NB4 (cell line): ENCODE measurements around the gene STX2.
A peak's percentile ranks its signal among the peaks of the same experiment; 100 is the strongest.

Experiments used
- DNase-seq: peaks from one replicate; pipeline ENCODE4 v3.0.0; 2010; ENCODE audit warnings: low read depth
- H3K4me3 ChIP-seq: one replicate; pipeline ENCODE4 v1.5.1; 2011; ENCODE audit warnings: mild to moderate bottlenecking, low read depth, low read length, moderate library complexity
- CTCF ChIP-seq: IDR thresholded peaks from one replicate; pipeline ENCODE4 v1.5.1; 2012; ENCODE audit warnings: low read depth, low read length
- MAX ChIP-seq: IDR thresholded peaks from 2 replicates; pipeline ENCODE4 v1.6.1; 2011; ENCODE audit warnings: low read depth, low read length
- MYC ChIP-seq: IDR thresholded peaks from 2 replicates; pipeline ENCODE4 v1.6.1; 2011; ENCODE audit warnings: low read depth, low read length
- POLR2A ChIP-seq: IDR thresholded peaks from 2 replicates; pipeline ENCODE4 v1.6.1; 2011; ENCODE audit warnings: mild to moderate bottlenecking; ENCODE audit not compliant: insufficient read length; ENCODE audit errors: extremely low read depth

The STX2 gene

GRCh38 chr12:130768120-130768519, 70.9 kb downstream of the STX2 start:
- H3K4me3 ChIP-seq = no peak overlapping the region
- DNase-seq = no peak
- no peak for TF ChIP-seq CTCF
- no peak for TF ChIP-seq POLR2A
- no peak for TF ChIP-seq MAX
- no peak for TF ChIP-seq MYC

GRCh38 chr12:130766470-130766869, 72.6 kb downstream of the STX2 start:
- TF ChIP-seq MYC (no peak), MAX (no peak), POLR2A (no peak), CTCF (no peak)
- no peak for DNase-seq
- H3K4me3 ChIP-seq = no peak overlapping the region

- peak; percentile 37 for DNase-seq
- TF ChIP-seq CTCF = no peak
- TF ChIP-seq MAX = no peak
- TF ChIP-seq MYC = no peak
- no peak for TF ChIP-seq POLR2A
- H3K4me3 ChIP-seq = no peak overlapping the region
These were observed 73.8 kb downstream of the STX2 start for GRCh38 chr12:130765186-130765659.

- DNase-seq = peak; percentile 53
- H3K4me3 ChIP-seq = no peak overlapping the region
- TF ChIP-seq CTCF = no peak
- no peak for TF ChIP-seq MYC
- no peak for TF ChIP-seq POLR2A
- no peak for TF ChIP-seq MAX
These were observed 74.4 kb downstream of the STX2 start for GRCh38 chr12:130764475-130765185.

GRCh38 chr12:130764073-130764472, 75.0 kb downstream of the STX2 start:
- DNase-seq = peak; percentile 34
- no peak overlapping the region for H3K4me3 ChIP-seq
- TF ChIP-seq MAX = no peak
- no peak for TF ChIP-seq MYC
- TF ChIP-seq CTCF = no peak
- TF ChIP-seq POLR2A = no peak
